ENCODE measurements around the gene PAGR1. TPM values are rescaled to one million over a fixed set of nuclear protein-coding genes. Genes with fewer than 3 reads are reported as not detected.

PAGR1 gene
- total and polyA plus RNA-seq, 2 of the 8 experiments (the other 6 are each of a cell fraction or from before 2014, with no cell fraction given) = 35.4 to 56.4 TPM

- no peaks in the 10 kb centered on the region for H3K27me3 ChIP-seq (replicated peaks in 1 of 4; ENCODE audit: control insufficient read depth in 3 of 4, extremely low read depth in 1 of 4, insufficient read depth in 3 of 4, low read length in 3 of 4)
- H4K20me1 ChIP-seq (replicated peaks in 1 of 2; ENCODE audit: control insufficient read depth in 1 of 2, insufficient read depth in 2 of 2, low read length in 2 of 2) = peaks cover 15 to 26% of the 10 kb centered on the region in 2 experiments
- H3K18ac ChIP-seq (ENCODE audit: extremely low read depth, low read length) = peak within 1 kb of the TSS; percentile 86
- no peak within 1 kb of the TSS for H2BK20ac ChIP-seq (ENCODE audit: low read length)
- H2AK5ac ChIP-seq (ENCODE audit: low read depth, low read length) = no peak within 1 kb of the TSS
- no peak within 1 kb of the TSS; the same call in 1 of the 2 replicates for H2BK15ac ChIP-seq (ENCODE audit: low read length)
- H3K79me1 ChIP-seq (ENCODE audit: low read depth, low read length) = no peaks in the 10 kb centered on the region
- peak within 1 kb of the TSS; percentile 67; the same call in 1 of the 2 replicates for H3K27ac ChIP-seq (ENCODE audit: low read depth, low read length)
- FAIRE-seq (no peak), DNase-seq (ENCODE audit: low read depth in 1 of 2, low spot score in 2 of 2) (no peak)
- H3K79me2 ChIP-seq (ENCODE audit: control insufficient read depth in 1 of 2, insufficient read depth in 2 of 2, low read length in 2 of 2) = peaks cover 7 to 22% of the 10 kb centered on the region in 2 experiments
- H3K4me2 ChIP-seq (ENCODE audit: insufficient read depth in 1 of 2, low read depth in 2 of 2, low read length in 2 of 2) = peak within 1 kb of the TSS; percentile 91 to 95
- peak within 1 kb of the TSS; percentile 48 for H3K56ac ChIP-seq (replicated peaks; ENCODE audit: insufficient read length, low read depth, low read length)
- H3K23me2 ChIP-seq (ENCODE audit: low read depth, low read length) = peaks cover 13% of the 10 kb centered on the region; the same call in 1 of the 2 replicates
- ChIA-PET POLR2A (ENCODE audit: partially characterized antibody) (interaction anchor here (0.5 to 3.9 kb wide), 13 partner anchors 8 to 685 kb away, joined by 3 to 41 read pairs (median 5); partner anchors contain the start of genes MVP and PAGR1), CTCF (ENCODE audit: partially characterized antibody) (interaction anchor here (1.4 to 4.4 kb wide), 3 partner anchors 12 to 35 kb away, joined by 3 to 30 read pairs (median 15); partner anchors contain the start of genes KIF22, MVP and PAGR1)
- H2BK5ac ChIP-seq (ENCODE audit: low read depth, low read length) = peak within 1 kb of the TSS; percentile 92
- 0 out of 2 replicates have a peak within 1 kb of the TSS, but pooled peaks have one; percentile 12 for H2BK12ac ChIP-seq (ENCODE audit: low read depth, low read length)
- H3K4me3 ChIP-seq (ENCODE audit: extremely low read depth in 1 of 4, insufficient read depth in 2 of 4, low read depth in 3 of 4, low read length in 4 of 4) = peak within 1 kb of the TSS; percentile 54 to 85 (median 70)
- TF ChIP-seq POLR2AphosphoS5 (IDR thresholded peaks at IDR 0.05; ENCODE audit: low read depth, low read length) = peak; percentile 7; the same call in 1 of the 2 replicates
- TF ChIP-seq CREB1 (IDR thresholded peaks at IDR 0.05) = no peak
- TF ChIP-seq ZNF274 (IDR thresholded peaks at IDR 0.05; ENCODE audit: borderline replicate concordance, extremely low read depth, low read length) = no peak
- TF ChIP-seq TAF7 (optimal IDR thresholded peaks at IDR 0.05; ENCODE audit: borderline replicate concordance, low read depth, low read length) = no peak
- TF ChIP-seq HDAC6 (IDR thresholded peaks at IDR 0.05; ENCODE audit: low read depth, low read length) = no peak
- H3K9ac ChIP-seq (replicated peaks in 1 of 4; ENCODE audit: extremely low read depth in 1 of 4, low read depth in 3 of 4, low read length in 3 of 4) = peak within 1 kb of the TSS; percentile 24 to 82 (median 78)
- WGBS, 2 experiments (ENCODE audit: extremely low coverage in 1 of 2, insufficient coverage in 1 of 2, insufficient read length in 1 of 2, insufficient replicate concordance in 2 of 2, low coverage in 1 of 2, low lambda C conversion rate in 2 of 2, missing lambda C conversion rate in 1 of 2) = no CpG with 5 or more reads among the region's 67 CpGs
- H4K91ac ChIP-seq (replicated peaks; ENCODE audit: insufficient read length, low read length) = peak within 1 kb of the TSS; percentile 88
- H3K9me3 ChIP-seq (ENCODE audit: insufficient read depth in 2 of 2, low read depth in 1 of 2, low read length in 1 of 2) = no peaks in the 10 kb centered on the region
- no peak within 1 kb of the TSS for H3K23ac ChIP-seq (ENCODE audit: insufficient read length)
- peak within 1 kb of the TSS; percentile 65 for H4K5ac ChIP-seq (ENCODE audit: insufficient read length, low read depth, low read length)
- peaks cover 0 to 37% (median 27%) of the 10 kb centered on the region in 4 experiments; a peak in 6 of 7 replicates for H3K4me1 ChIP-seq (replicated peaks in 1 of 4; ENCODE audit: control insufficient read depth in 3 of 4, insufficient read depth in 4 of 4, low read length in 3 of 4)
- H3K36me3 ChIP-seq (ENCODE audit: control insufficient read depth in 2 of 4, insufficient read depth in 4 of 4, low read length in 3 of 4) = peaks cover 20 to 53% (median 27%) of the 10 kb centered on the region in 4 experiments
- no peak within 1 kb of the TSS for H2AFZ ChIP-seq (ENCODE audit: low read length)
- peak within 1 kb of the TSS; percentile 92 for H3K4ac ChIP-seq (replicated peaks; ENCODE audit: insufficient read length, low read depth, low read length)
- H3K14ac ChIP-seq (ENCODE audit: insufficient read length) = no peak within 1 kb of the TSS
- H2BK120ac ChIP-seq (replicated peaks; ENCODE audit: low read depth, low read length) = no peak within 1 kb of the TSS
- H4K8ac ChIP-seq (ENCODE audit: extremely low read depth, insufficient read depth, low read length) = peak within 1 kb of the TSS; percentile 74
Observed at GRCh38 chr16:29806099-29806579, 9.8 kb upstream of the PAGR1 start, which contains the start of gene MAZ. Gene MAZ, plus strand, starts transcription at chr16:29806529. Its CDS starts 173 bp downstream, at chr16:29806702.
